ENCODE measurements around the gene ETS1.

GRCh38 chr11:128580612-128581011, 6.7 kb downstream of the ETS1 start:
- TF ChIP-seq RAD21 (IDR thresholded peaks at IDR 0.05; ENCODE audit: low read depth) (no peak), EP300 (IDR thresholded peaks at IDR 0.05; ENCODE audit: borderline replicate concordance) (no peak), MAX (IDR thresholded peaks at IDR 0.05) (no peak), TAF1 (IDR thresholded peaks at IDR 0.05; ENCODE audit: low read depth) (no peak), NFIC (IDR thresholded peaks at IDR 0.05) (no peak), CEBPB (IDR thresholded peaks at IDR 0.05) (no peak), ZBTB7A (IDR thresholded peaks at IDR 0.05; ENCODE audit: low read depth) (no peak), REST (IDR thresholded peaks at IDR 0.05; ENCODE audit: low read depth) (no peak)

All from Ishikawa (cell line).